ENCODE measurements around the gene TMCC3.
"Not testable (repeated sequence)": the region's sequence is repeated elsewhere in the genome, so short reads cannot be mapped to it uniquely, and the experiment has no call there.

TMCC3 gene

GRCh38 chr12:94636462-94637085, 13.8 kb downstream of the TMCC3 start:
- no peak for DNase-seq (ENCODE audit: low read depth in 3 of 3, low spot score in 1 of 3)

- no peak for DNase-seq (ENCODE audit: low read depth in 3 of 3, low spot score in 1 of 3)
These were observed 15.6 kb downstream of the TMCC3 start for GRCh38 chr12:94634717-94635116.

DNA sequence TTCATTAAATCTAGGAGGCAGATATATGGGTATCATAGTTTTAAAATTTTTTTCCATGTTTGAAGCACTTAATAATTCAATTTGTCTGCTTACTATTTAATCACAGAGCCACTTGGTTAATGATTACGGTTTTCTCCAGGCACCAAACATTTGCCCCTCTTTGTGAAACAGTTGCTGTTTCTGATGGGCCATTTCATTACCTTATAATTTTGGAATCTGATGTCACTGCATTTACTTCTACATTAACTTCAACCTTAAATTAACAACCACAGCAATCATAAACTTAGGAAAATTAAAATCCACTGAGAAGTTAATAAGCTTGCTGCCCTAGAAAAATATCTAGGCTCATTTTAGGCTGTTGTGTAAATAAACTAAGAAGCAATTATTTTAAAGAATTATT, 17.0 kb downstream of the TMCC3 start:
- DNase-seq (ENCODE audit: low read depth in 3 of 3, low spot score in 1 of 3) = no peak

DNA sequence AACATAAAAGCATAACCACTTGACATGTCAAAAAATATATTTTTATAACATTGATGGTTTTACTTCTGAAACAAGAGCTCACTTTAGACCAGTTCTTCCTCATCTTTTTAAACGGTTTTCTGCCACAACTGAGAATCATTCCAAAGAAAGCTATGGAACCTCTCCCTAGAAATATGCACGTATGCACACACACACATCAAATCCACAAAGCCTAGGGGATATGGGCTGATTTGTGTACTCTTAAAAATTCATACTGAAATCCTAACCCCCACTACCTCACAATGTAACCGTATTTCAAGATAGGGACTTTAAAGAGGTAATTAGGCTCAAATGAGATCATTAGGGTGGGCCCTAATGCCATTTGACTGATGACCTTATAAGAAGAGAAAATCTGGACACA, 19.3 kb downstream of the TMCC3 start:
- no peak for DNase-seq (ENCODE audit: low read depth in 3 of 3, low spot score in 1 of 3)

DNA sequence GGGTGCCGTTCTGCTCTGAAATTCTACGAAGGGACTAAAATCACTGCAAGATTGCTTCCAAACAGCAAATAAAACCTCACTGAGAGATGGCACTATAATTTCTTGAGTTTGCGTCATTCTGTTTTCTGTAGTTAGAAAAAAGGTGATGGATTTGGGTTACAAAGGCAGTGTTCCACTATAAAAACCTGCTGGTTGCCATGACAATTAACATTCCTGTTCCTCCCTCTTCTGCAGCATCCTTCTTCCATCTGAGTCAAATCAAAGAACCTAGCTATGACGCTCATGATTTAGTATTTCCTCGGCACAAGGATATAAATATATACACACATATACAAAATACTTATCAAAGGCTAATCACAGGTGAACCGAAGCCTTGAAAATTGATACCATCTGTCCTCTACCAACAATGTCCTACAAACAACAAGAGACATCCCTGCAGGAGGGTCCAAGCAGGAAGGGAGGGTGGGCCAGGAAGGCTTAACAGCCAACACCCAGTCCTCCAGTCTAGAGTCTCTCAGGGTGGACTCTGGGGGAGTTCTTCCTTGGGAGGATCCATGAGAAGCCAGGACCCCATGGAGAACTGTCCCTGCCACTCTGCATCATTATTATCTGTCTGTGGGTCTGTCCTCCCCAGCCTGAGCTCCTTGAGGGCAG, 21.4 kb downstream of the TMCC3 start:
- no peak for DNase-seq (ENCODE audit: low read depth in 3 of 3, low spot score in 1 of 3)

DNA sequence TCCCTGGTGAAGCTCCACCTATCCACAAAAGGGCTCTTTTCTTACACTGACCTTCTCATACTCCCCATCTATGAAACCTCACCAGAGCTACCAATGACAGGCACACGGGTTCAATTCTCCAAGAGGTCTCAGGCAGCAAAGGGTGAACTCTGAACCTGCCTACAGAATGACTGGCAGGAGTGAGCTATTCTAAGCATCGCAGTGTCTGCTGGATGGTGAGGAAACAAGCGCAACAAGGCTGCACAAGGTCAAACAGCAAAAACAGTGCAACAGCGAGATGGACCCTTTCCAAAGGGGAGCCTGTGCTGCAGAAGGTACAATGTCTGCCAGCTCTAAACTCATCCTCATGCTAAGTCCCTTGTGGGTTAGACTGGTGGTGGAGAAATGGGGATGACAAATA, 22.0 kb downstream of the TMCC3 start:
- no peak for DNase-seq (ENCODE audit: low read depth in 3 of 3, low spot score in 1 of 3)

DNA sequence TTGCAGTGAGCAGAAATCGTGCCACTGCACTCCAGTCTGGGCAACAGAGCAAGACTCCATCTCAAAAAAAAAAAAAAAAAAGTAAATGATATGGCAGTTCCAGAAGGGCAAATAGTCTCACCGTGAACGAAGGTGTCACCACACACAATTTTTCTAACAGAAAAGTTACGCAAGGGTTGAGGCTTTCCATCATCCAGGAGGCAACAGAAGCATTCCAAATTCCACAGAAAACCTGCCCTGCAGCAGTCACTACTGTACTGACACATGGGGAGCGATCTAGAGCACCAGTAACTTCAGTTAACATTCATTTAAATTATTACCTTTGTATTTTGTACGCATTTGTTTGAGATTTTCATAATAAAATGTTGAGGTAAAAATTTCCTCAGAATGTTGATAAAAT, 24.8 kb downstream of the TMCC3 start:
- DNase-seq (ENCODE audit: low read depth in 3 of 3, low spot score in 1 of 3) = no peak

DNA sequence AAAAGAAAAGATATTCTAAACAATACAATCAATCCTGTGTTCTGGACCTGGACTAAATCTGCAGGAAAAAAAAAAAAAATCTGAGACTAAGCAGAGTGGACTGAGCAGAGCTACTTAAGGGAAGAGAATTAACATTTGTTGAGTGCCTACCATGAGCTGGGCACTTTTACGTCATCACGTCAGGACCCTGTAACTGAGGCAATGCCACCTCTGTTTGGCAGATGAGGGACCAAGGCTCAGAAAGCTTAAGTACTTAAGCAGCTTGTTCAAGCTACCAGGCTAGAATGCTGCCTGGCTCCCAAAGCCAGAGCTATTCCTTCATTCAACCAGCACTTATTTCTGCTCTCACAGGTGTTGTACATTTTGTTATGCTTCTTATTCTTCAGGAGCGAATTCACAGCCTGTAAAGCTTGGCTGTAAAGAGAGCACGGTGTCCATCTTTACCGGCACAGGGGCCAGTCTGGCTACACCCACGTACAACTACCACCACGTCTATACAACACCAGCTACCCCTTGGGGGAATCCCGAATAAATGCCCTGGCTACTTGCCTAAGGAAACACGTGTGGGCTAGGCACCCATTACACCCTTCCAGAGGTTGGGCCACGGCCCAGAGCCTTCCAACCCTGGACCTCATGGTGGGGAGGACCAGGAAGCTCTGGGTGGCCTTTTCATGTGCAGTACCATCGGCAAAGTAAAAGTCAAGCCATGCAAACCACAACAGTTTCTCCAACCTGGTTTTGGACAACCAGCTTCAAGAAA, 27.0 kb downstream of the TMCC3 start:
- no peak for DNase-seq (ENCODE audit: low read depth in 3 of 3, low spot score in 1 of 3)

GRCh38 chr12:94622475-94622874, 27.9 kb downstream of the TMCC3 start:
- DNase-seq (ENCODE audit: low read depth in 3 of 3, low spot score in 1 of 3) = no peak

DNA sequence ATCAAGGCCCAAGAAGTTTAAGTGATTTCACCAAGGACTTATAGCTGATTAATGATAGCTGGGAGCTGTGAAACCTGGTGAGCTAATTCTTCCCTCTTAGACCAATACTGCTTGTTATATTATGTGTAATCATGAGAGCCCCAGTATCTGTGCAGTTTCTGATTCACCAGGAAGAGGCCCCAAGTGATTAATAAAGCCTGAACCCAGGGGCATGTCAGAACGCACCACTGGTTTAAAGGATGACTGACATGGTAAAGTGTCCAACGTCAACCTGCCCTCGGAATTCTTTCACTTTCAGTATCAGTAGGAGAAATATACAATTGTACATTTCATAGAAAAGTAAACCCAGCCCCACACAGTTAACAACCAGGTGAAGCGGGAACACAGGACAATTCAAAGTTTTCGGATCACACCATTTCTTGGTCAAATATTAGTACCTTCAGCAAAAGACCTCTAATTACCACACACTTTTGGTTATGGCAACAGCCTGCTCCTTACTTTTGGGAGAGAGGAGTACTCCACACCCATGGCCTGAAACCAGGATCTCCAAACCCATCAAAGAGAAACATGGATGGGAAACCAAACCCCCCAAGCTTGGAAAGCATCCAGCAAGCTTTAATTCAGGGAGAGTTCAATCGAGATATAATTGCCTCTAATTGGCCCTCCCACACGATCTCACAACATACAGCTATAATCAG, 28.5 kb downstream of the TMCC3 start:
- no peak for DNase-seq (ENCODE audit: low read depth in 3 of 3, low spot score in 1 of 3)

DNA sequence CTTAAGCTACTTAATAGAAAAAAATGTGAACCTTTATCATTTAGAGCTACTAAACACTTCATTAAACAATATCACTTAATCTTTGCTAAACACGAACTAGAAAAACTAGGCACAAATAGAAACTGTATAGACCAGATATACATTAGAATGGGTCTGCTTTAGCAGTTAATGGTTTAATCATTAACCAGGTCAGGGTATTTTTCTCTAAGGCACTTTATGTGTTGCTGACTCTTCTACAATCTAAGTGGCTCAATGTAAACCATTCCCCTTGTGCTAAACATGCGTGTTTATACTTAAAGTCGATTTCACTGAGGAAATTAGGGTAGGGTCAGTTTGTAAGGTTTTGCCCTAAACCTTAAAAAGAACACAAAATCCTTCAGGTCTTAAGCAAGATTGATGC, 29.7 kb downstream of the TMCC3 start:
- DNase-seq (ENCODE audit: low read depth in 3 of 3, low spot score in 1 of 3) = no peak

DNA sequence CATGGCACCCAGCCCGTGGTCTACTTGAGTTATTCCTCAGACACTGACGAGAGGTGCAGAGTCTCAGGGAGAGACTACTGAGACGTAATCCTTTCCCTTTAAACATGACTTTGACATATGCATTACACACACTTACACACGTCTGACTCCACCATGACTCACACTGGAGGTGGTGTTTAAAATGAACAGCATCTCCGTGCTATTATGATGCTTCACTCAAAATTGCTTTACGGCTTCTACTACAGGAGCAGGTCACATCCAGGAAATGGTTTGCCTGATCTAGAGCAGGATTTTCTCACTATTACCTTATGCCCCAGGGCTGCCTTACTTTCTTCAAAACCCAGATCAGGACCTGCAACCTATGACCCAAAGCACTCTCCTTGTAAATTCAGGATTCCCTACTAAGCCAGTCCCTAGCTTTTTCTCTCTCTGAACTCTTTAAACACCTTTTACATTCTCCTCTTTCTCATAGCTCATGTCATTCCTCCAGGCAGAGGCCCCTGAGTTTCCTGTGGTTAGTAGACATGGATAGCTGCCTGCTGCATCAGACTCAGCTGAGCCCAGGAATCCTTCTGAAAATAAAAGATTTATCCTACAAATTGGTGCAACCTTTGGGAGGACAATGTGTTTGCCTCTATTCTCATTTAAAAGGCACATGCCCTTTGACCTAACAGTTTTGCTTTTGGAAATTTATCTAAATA, 31.2 kb downstream of the TMCC3 start:
- no peak for DNase-seq (ENCODE audit: low read depth in 3 of 3, low spot score in 1 of 3)

DNA sequence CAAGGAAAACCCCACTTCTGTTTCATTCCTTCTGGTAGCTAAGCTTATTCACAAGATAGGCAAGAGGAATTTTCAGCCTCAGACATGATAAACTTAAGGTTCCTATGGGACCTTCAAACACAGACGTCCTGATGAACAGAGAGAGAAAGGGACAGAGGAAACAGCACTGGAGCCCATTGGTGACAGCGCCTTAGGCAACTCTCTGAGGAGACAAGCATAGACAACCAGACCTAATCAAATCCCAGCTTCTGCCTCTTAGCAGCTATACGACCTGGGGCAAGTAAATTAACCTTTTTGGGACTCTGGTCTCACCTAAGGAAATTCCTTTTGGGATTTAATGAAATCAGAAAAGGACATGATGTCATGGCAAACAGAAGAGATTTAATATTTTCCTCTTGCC, 33.3 kb downstream of the TMCC3 start:
- no peak for DNase-seq (ENCODE audit: low read depth in 3 of 3, low spot score in 1 of 3)

GRCh38 chr12:94616203-94616729, 34.1 kb downstream of the TMCC3 start:
- DNase-seq (ENCODE audit: low read depth in 3 of 3, low spot score in 1 of 3) = no peak

DNA sequence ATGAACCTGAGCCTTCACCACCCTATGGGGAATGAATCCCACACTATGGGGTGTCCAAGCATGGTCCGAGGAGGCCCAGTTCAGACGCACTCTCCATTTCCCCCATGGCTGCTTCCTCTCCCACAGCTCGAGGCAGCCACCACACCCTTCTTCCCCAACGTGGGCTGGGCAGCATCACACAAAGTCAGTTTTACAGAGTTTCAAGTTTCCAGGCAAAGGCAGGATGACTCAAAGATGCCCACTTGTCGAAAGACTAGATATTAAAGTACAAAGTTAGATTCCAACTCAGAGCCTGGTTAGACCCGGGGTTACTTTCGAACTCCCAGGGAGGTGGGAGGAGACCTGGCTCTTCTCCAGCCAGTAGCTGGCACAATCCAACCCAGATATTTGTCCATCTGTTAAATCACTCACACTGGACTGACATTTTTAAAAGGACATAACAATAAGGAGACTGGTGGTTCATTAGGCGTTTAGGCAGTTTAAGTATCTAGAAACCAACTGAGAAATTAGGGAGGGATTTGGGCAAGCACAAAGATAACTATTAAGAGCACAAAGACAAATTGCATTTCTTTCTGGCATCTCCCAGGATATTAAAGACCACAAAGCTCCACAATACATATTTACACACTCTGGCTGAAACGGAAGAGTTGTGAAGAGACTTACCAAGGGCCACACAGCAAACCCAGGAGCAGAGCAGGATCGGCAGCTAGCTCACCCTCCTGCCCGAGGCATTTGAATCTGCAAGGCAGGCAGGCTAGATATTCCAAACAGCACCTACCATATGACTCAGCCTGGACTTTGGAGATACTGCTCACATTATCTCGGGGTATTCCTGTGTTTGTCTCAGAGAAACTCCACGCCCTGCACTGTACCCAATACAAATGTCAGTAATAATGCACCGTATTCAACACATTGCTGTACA, 34.8 kb downstream of the TMCC3 start:
- DNase-seq (ENCODE audit: low read depth in 3 of 3, low spot score in 1 of 3) = no peak

- DNase-seq (ENCODE audit: low read depth in 3 of 3, low spot score in 1 of 3) = no peak
These were observed 36.1 kb downstream of the TMCC3 start for GRCh38 chr12:94614288-94614721.

GRCh38 chr12:94609917-94610443, 40.4 kb downstream of the TMCC3 start:
- no peak for DNase-seq (ENCODE audit: low read depth in 3 of 3, low spot score in 1 of 3)

DNA sequence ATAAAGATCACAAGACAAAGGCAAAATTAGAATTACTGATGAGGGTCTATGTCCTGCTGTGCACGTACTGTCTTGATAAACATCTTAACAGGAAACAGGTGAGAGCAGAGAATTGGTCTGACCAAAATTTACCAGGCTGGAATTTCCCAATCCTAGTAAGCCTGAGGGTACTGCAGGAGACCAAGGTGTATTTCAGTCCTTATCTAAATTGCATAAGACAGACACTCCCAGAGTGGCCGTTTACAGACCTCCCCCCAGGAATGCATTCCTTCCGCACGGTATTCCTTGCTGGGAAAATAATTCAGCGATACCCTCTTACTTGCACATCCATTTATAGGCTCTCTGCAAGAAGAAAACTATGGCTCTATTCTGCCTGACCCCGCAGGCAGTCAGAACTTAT, 43.5 kb downstream of the TMCC3 start:
- DNase-seq (ENCODE audit: low read depth in 3 of 3, low spot score in 1 of 3) = not testable (repeated sequence)

- DNase-seq (ENCODE audit: low read depth in 3 of 3, low spot score in 1 of 3) = no peak
These were observed 46.0 kb downstream of the TMCC3 start for GRCh38 chr12:94604366-94604698.
